Esophagus squamous epithelium (tissue), 4 donors: ENCODE measurements around the gene ARID3A.

Source experiments
- POLR2A ChIP-seq, 4 donors: fragments of 450-650 bp; IDR thresholded peaks; one replicate each; pipeline ENCODE4 v1.6.1; 2017; ENCODE audit warnings: antibody characterized with exemption in 4 of 4, mild to moderate bottlenecking in 4 of 4, moderate library complexity in 3 of 4
- TF ChIP-seq, protein P1 (sequence below), 6 experiments: fragments of 450-650 bp in 4 of 6; fragments of 200-600 bp in 2 of 6; sonication (generic) in 2 of 6; IDR thresholded peaks; one replicate each; pipeline ENCODE4 v1.5.1; 2016 to 2019; ENCODE audit warnings: antibody characterized with exemption in 6 of 6, mild to moderate bottlenecking in 4 of 6, moderate library complexity in 4 of 6

GRCh38 chr19:940591-941291 lies 14.9 kb downstream of the ARID3A start:
- TF ChIP-seq, protein P1, sequence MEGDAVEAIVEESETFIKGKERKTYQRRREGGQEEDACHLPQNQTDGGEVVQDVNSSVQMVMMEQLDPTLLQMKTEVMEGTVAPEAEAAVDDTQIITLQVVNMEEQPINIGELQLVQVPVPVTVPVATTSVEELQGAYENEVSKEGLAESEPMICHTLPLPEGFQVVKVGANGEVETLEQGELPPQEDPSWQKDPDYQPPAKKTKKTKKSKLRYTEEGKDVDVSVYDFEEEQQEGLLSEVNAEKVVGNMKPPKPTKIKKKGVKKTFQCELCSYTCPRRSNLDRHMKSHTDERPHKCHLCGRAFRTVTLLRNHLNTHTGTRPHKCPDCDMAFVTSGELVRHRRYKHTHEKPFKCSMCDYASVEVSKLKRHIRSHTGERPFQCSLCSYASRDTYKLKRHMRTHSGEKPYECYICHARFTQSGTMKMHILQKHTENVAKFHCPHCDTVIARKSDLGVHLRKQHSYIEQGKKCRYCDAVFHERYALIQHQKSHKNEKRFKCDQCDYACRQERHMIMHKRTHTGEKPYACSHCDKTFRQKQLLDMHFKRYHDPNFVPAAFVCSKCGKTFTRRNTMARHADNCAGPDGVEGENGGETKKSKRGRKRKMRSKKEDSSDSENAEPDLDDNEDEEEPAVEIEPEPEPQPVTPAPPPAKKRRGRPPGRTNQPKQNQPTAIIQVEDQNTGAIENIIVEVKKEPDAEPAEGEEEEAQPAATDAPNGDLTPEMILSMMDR (IDR thresholded peaks at IDR 0.05) = peak in 1 of 6 experiments; percentile 19
- no peak for TF ChIP-seq POLR2A (IDR thresholded peaks at IDR 0.05)
